K562 (cell line): ENCODE data around the gene CLDN34. TPM values are rescaled to one million over a fixed set of nuclear protein-coding genes. Genes with fewer than 3 reads are reported as not detected.

Source experiments
- CTCFL ChIP-seq: IDR thresholded peaks from 2 replicates; pipeline ENCODE4 v1.6.1; 2011; ENCODE audit warnings: borderline replicate concordance, low read depth, mild to moderate bottlenecking, moderate library complexity, low read length; ENCODE audit not compliant: insufficient read depth, poor library complexity, severe bottlenecking
- HDAC3 ChIP-seq: fragments of 450-650 bp; IDR thresholded peaks from 2 replicates; pipeline ENCODE4 v1.6.1; 2018; ENCODE audit warnings: borderline replicate concordance, mild to moderate bottlenecking, moderate library complexity; ENCODE audit not compliant: partially characterized antibody
- ILK ChIP-seq: fragments of 450-650 bp; IDR thresholded peaks from 2 replicates; pipeline ENCODE4 v1.6.1; 2016; ENCODE audit warnings: missing genetic modification characterization, low read depth, mild to moderate bottlenecking, missing compliant biosample characterization, moderate library complexity, borderline replicate concordance
- MYC ChIP-seq, 2 experiments: fragments of 250-450 bp in 1 of 2; sonication (Bioruptor Pico) in 1 of 2; IDR thresholded peaks; 2 replicates each; pipeline versions ENCODE4 v1.5.1 to v1.6.1; 2012 to 2021; ENCODE audit warnings: low read depth in 2 of 2, borderline replicate concordance in 1 of 2, improper control_type of control experiment in 1 of 2, low read length in 1 of 2, mild to moderate bottlenecking in 1 of 2, moderate library complexity in 1 of 2
- PHB2 ChIP-seq: fragments of 450-650 bp; IDR thresholded peaks from 2 replicates; pipeline ENCODE4 v1.6.1; 2017; ENCODE audit warnings: low read depth
- REST ChIP-seq, 2 experiments: fragments of 450-650 bp; formaldehyde crosslinking in 1 of 2; IDR thresholded peaks; 2 replicates each; pipeline versions ENCODE4 v1.4.0 to v1.6.1; 2014 to 2020; ENCODE audit warnings: mild to moderate bottlenecking in 2 of 2, borderline replicate concordance in 1 of 2, low read depth in 1 of 2
- SMC3 ChIP-seq: conservative IDR thresholded peaks from 2 replicates; pipeline ENCODE4 v1.6.1; 2011; ENCODE audit warnings: low read depth, low read length, improper control_type of control experiment; ENCODE audit not compliant: insufficient read depth
- polyA plus RNA-seq, 8 experiments: library from polyadenylated mRNA; depleted of rRNA in 4 of 8; stranded (reverse) in 5 of 8; unstranded in 3 of 8; fragments of >200 nt; fragmentation: Nextera tagmentation in 2 of 8; fragmentation: Illumina TruSeq in 1 of 8; extraction: Ambion mirVana in 2 of 8; extraction: Trizol in 1 of 8; gene quantifications; 2 replicates each; pipeline versions ENCODE4 v1.2.1 to v1.2.3, GENCODE V29; 2011 to 2014; ENCODE audit warnings: inconsistent platforms in 1 of 8, missing spikeins in 1 of 8
- total RNA-seq, 7 experiments: library from RNA; depleted of rRNA in 6 of 7; stranded (reverse); fragments of >200 nt in 6 of 7; fragmentation: Illumina TruSeq in 2 of 7; extraction: Trizol in 2 of 7; gene quantifications; 2 replicates each; pipeline versions ENCODE4 v1.2.1 to v1.2.3, GENCODE V29; 2011 to 2021; ENCODE audit warnings: low replicate concordance in 1 of 7

The CLDN34 gene
- total and polyA plus RNA-seq, 9 of the 15 experiments (the other 6 are each of a cell fraction or from before 2014, with no cell fraction given), result not detected

GRCh38 chrX:9995855-9996339 is 28.7 kb downstream of the CLDN34 start (continued):
- TF ChIP-seq CTCFL (peak; percentile 54), SMC3 (peak; percentile 84), PHB2 (no peak), MYC (IDR thresholded peaks at IDR 0.05; ENCODE audit: low read depth, low read length) (no peak), MYC (CRISPR knock-in tag; IDR thresholded peaks at IDR 0.05; ENCODE audit: borderline replicate concordance, low read depth) (no peak), REST (IDR thresholded peaks at IDR 0.05; ENCODE audit: borderline replicate concordance) (peak; percentile 79), REST (CRISPR knock-in tag; IDR thresholded peaks at IDR 0.05; ENCODE audit: low read depth) (no peak), HDAC3 (no peak), ILK (tag) (no peak)
